Right lobe of liver (tissue), 6 donors: Measurements from ENCODE around the gene ZMIZ1. TPM values are rescaled to one million over a fixed set of nuclear protein-coding genes. Genes with fewer than 3 reads are reported as not detected.
A peak's percentile ranks its signal among the peaks of the same experiment; 100 is the strongest.

ENCODE experiments used
- ATAC-seq, 4 donors: fragments of 200-7000 bp; cut with Tn5 transposase; one replicate each; pipeline ENCODE4 v1.9.1; 2020; ENCODE audit warnings: mild to moderate bottlenecking in 4 of 4, moderate library complexity in 4 of 4
- DNase-seq, 3 donors: peaks; one replicate each; pipeline ENCODE4 v3.0.0-alpha.2; 2020
- H3K27ac ChIP-seq, 3 donors: fragments of 200-600 bp; one replicate each; pipeline ENCODE4 v1.8.0; 2022
- H3K27me3 ChIP-seq, 2 donors: fragments of 200-600 bp; one replicate each; pipeline ENCODE4 v1.8.0; 2022
- H3K36me3 ChIP-seq, 4 donors: fragments of 200-600 bp; sonication (generic) in 1 of 4; one replicate each; pipeline versions ENCODE4 v1.5.1 to v1.8.0; 2017 to 2022; ENCODE audit warnings: control low read depth in 1 of 4
- H3K4me1 ChIP-seq, 4 donors: fragments of 200-600 bp; sonication (generic) in 1 of 4; one replicate each; pipeline versions ENCODE4 v1.5.1 to v1.8.0; 2017 to 2022; ENCODE audit warnings: control low read depth in 1 of 4
- H3K4me3 ChIP-seq, 3 donors: fragments of 200-600 bp; one replicate each; pipeline ENCODE4 v1.8.0; 2022
- H3K9me3 ChIP-seq, 4 donors: fragments of 200-600 bp; sonication (generic) in 1 of 4; one replicate each; pipeline versions ENCODE4 v1.5.1 to v1.8.0; 2017 to 2022; ENCODE audit warnings: control low read depth in 1 of 4
- CTCF ChIP-seq, 4 donors: fragments of 200-600 bp in 3 of 4; fragments of 450-650 bp in 1 of 4; IDR thresholded peaks; one replicate each; pipeline versions ENCODE4 v1.5.1 to v1.8.0; 2016 to 2022; ENCODE audit warnings: antibody characterized with exemption in 4 of 4, mild to moderate bottlenecking in 2 of 4
- POLR2A ChIP-seq: fragments of 450-650 bp; IDR thresholded peaks from one replicate; pipeline ENCODE4 v1.6.1; 2017; ENCODE audit warnings: antibody characterized with exemption, mild to moderate bottlenecking
- WGBS: methylation state at CpG from one replicate; pipeline ENCODE4 v1.1.6; 2018; ENCODE audit warnings: low coverage, low lambda C conversion rate; ENCODE audit not compliant: insufficient coverage; ENCODE audit errors: missing lambda C conversion rate; 5-methylcytosine and 5-hydroxymethylcytosine counted together
- intact Hi-C, 2 donors: fragments of 100-400 bp; cut with DNase I; formaldehyde crosslinking; loops; one replicate each; pipeline versions ENCODE4 v1.11.2 to v1.14.1; 2022
- total RNA-seq, 6 experiments: library from RNA; depleted of rRNA in 2 of 6; stranded (reverse); fragments of >200 nt in 2 of 6; fragmentation: NEBNext Ultra II Directional in 3 of 6; extraction: Animal tissue kit (Norgen Biotek cat#: 25700) in 3 of 6; gene quantifications; one replicate each; pipeline versions ENCODE4 v1.1.0 to v1.2.4, GENCODE V29; 2016 to 2023
- donor health status: DM: no; HTN: yes; CAD: no.
- donor health status: DM: no; HTN: no; CAD: no.
- donor health status: DM: no; HTN: no; CAD: no.
- donor health status: DM: no; HTN: yes; CAD: no.
- donor health status: DM: no; HTN: yes; CAD: no.

The ZMIZ1 gene
- total RNA-seq, 6 experiments from 2014 or later = 9.9 to 22.8 (median 12.3) TPM

- Histone ChIP-seq H3K4me3 (peak overlapping the region in 2 of 3 donors; percentile 87 to 96), H3K4me1 (peaks cover 4 to 58% (median 31%) of the 10 kb centered on the region in 4 donors), H3K9me3 (no peaks in the 10 kb centered on the region), H3K27ac (peak overlapping the region; percentile 90 to 96 (median 92)), H3K27me3 (no peaks in the 10 kb centered on the region), H3K36me3 (no peaks in the 10 kb centered on the region)
- WGBS = 38% methylated on average over 2 of the region's 8 CpGs
- no peak for DNase-seq
- intact Hi-C loops = no loop called here
- no peak for ATAC-seq
- TF ChIP-seq POLR2A (no peak), CTCF (IDR thresholded peaks at IDR 0.05) (no peak)
Measured at GRCh38 chr10:79072041-79072441, 3.3 kb downstream of the ZMIZ1 start.

GRCh38 chr10:79072994-79073645 is 4.4 kb downstream of the ZMIZ1 start:
- Histone ChIP-seq H3K9me3 (no peaks in the 10 kb centered on the region), H3K4me1 (peaks cover 0 to 65% (median 36%) of the 10 kb centered on the region in 4 donors), H3K27ac (peak overlapping the region; percentile 47 to 59 (median 59)), H3K4me3 (no peak overlapping the region), H3K27me3 (no peaks in the 10 kb centered on the region), H3K36me3 (no peaks in the 10 kb centered on the region)
- 100% methylated on average over 2 of the region's 4 CpGs for WGBS
- TF ChIP-seq CTCF (IDR thresholded peaks at IDR 0.05) (no peak), POLR2A (no peak)
- intact Hi-C loops = no loop called here
- ATAC-seq (no peak), DNase-seq (no peak)

- DNase-seq = peak; percentile 77 to 87 (median 80)
Measured at GRCh38 chr10:79073784-79074432, 5.1 kb downstream of the ZMIZ1 start.

GRCh38 chr10:79074732-79075131 is 6.0 kb downstream of the ZMIZ1 start:
- no peak for TF ChIP-seq CTCF (IDR thresholded peaks at IDR 0.05)
- no peak for TF ChIP-seq POLR2A
- DNase-seq (no peak), ATAC-seq (no peak)
- H3K27me3 ChIP-seq = no peaks in the 10 kb centered on the region
- 17% methylated on average over 2 of the region's 4 CpGs for WGBS
- no peaks in the 10 kb centered on the region for H3K36me3 ChIP-seq
- no peaks in the 10 kb centered on the region for H3K9me3 ChIP-seq
- H3K27ac ChIP-seq = peak overlapping the region; percentile 47 to 59 (median 59)
- peaks cover 0 to 76% (median 42%) of the 10 kb centered on the region in 4 donors for H3K4me1 ChIP-seq
- intact Hi-C loops = no loop called here
- no peak overlapping the region for H3K4me3 ChIP-seq

More at GRCh38 chr10:79073784-79074432, 5.1 kb downstream of the ZMIZ1 start:
- Histone ChIP-seq H3K9me3 (no peaks in the 10 kb centered on the region), H3K4me1 (peaks cover 0 to 70% (median 38%) of the 10 kb centered on the region in 4 donors), H3K4me3 (no peak overlapping the region), H3K27me3 (no peaks in the 10 kb centered on the region), H3K27ac (peak overlapping the region; percentile 47 to 59 (median 59)), H3K36me3 (no peaks in the 10 kb centered on the region)
- WGBS = 22% methylated on average over 13 of the region's 15 CpGs
- intact Hi-C loops = no loop called here
- ATAC-seq = peak; percentile 5 to 33 (median 9)
- no peak for TF ChIP-seq CTCF (IDR thresholded peaks at IDR 0.05)
- no peak for TF ChIP-seq POLR2A
